Bronchial epithelial cell (primary cell): Measurements from ENCODE around the gene ORC6. TPM values are rescaled to one million over a fixed set of nuclear protein-coding genes. Genes with fewer than 3 reads are reported as not detected.

Experiments used
- DNase-seq: peaks from one replicate; pipeline ENCODE4 v3.0.0-alpha.2; 2010; ENCODE audit warnings: low read depth
- FAIRE-seq: peaks from 2 replicates; lab custom pipeline; 2011; peaks lifted over from hg19 to GRCh38; lab: Jason Lieb, UNC
- H3K27me3 ChIP-seq: 2 replicates; pipeline ENCODE4 v1.5.1; 2011; ENCODE audit warnings: low read length; ENCODE audit not compliant: control insufficient read depth, insufficient read depth
- H3K36me3 ChIP-seq: 2 replicates; pipeline ENCODE4 v1.5.1; 2011; ENCODE audit warnings: low read length; ENCODE audit not compliant: control insufficient read depth, insufficient read depth
- H3K4me3 ChIP-seq: 2 replicates; pipeline ENCODE4 v1.5.1; 2011; ENCODE audit warnings: mild to moderate bottlenecking, low read depth, low read length, control low read depth
- CTCF ChIP-seq: IDR thresholded peaks from 2 replicates; pipeline ENCODE4 v1.5.1; 2011; ENCODE audit warnings: mild to moderate bottlenecking, moderate library complexity, low read length, control low read depth, inconsistent platforms; ENCODE audit not compliant: insufficient read depth, severe bottlenecking
- total RNA-seq: library from RNA; depleted of rRNA; stranded (reverse); fragments of >200 nt; gene quantifications from 2 replicates; pipeline ENCODE4 v1.2.1, GENCODE V29; 2014

ORC6 gene
- total RNA-seq, 1 donor from 2014 or later = 1.3 TPM

- no peak overlapping the region for H3K4me3 ChIP-seq
- no peak for TF ChIP-seq CTCF
- DNase-seq (no peak), FAIRE-seq (no peak)
- H3K27me3 ChIP-seq = no peaks in the 10 kb centered on the region
- peaks cover 2% of the 10 kb centered on the region for H3K36me3 ChIP-seq
These were observed 4.1 kb downstream of the ORC6 start for GRCh38 chr16:46693598-46693997.

GRCh38 chr16:46695937-46696336, 6.5 kb downstream of the ORC6 start:
- FAIRE-seq (no peak), DNase-seq (no peak)
- H3K27me3 ChIP-seq = no peaks in the 10 kb centered on the region
- no peak overlapping the region for H3K4me3 ChIP-seq
- peaks cover 2% of the 10 kb centered on the region for H3K36me3 ChIP-seq
- TF ChIP-seq CTCF = no peak

- DNase-seq = no peak
- Histone ChIP-seq H3K36me3 (peaks cover 2% of the 10 kb centered on the region), H3K27me3 (no peaks in the 10 kb centered on the region), H3K4me3 (no peak overlapping the region)
- no peak for FAIRE-seq
- no peak for TF ChIP-seq CTCF
These were observed 7.5 kb downstream of the ORC6 start for GRCh38 chr16:46696957-46697356.

GRCh38 chr16:46700048-46700447, 10.6 kb downstream of the ORC6 start:
- no peak for FAIRE-seq
- Histone ChIP-seq H3K4me3 (no peak overlapping the region), H3K27me3 (no peaks in the 10 kb centered on the region), H3K36me3 (no peaks in the 10 kb centered on the region)
- no peak for TF ChIP-seq CTCF
- DNase-seq = no peak

- TF ChIP-seq CTCF = no peak
- Histone ChIP-seq H3K4me3 (no peak overlapping the region), H3K27me3 (no peaks in the 10 kb centered on the region), H3K36me3 (no peaks in the 10 kb centered on the region)
- no peak for DNase-seq
- FAIRE-seq = no peak
These were observed 12.2 kb downstream of the ORC6 start for GRCh38 chr16:46701615-46702014.

- DNase-seq (no peak), FAIRE-seq (no peak)
- Histone ChIP-seq H3K27me3 (no peaks in the 10 kb centered on the region), H3K36me3 (no peaks in the 10 kb centered on the region), H3K4me3 (no peak overlapping the region)
- TF ChIP-seq CTCF = no peak
These were observed 12.6 kb downstream of the ORC6 start for GRCh38 chr16:46702030-46702429.
